CD4-positive, CD25-positive, alpha-beta regulatory T cell (primary cell): ENCODE results near the gene MGAT5. TPM values are rescaled to one million over a fixed set of nuclear protein-coding genes. Genes with fewer than 3 reads are reported as not detected.

Experiments
- ATAC-seq, 2 donors: fragments of 150-1000 bp; cut with Tn5 transposase; one replicate each; pipeline ENCODE4 v1.10.0; 2021; ENCODE audit warnings: low read depth in 2 of 2, moderate number of reproducible peaks in 2 of 2, moderate library complexity in 1 of 2
- DNase-seq, 3 donors: peaks; one replicate each; pipeline versions ENCODE4 v3.0.0 to v3.0.0-alpha.2; 2012 to 2022; ENCODE audit warnings: mixed read lengths in 1 of 3
- H3K27ac ChIP-seq: one replicate; pipeline ENCODE4 v1.7.0; 2013; ENCODE audit warnings: mild to moderate bottlenecking, low read length; ENCODE audit not compliant: insufficient read depth, poor library complexity, severe bottlenecking
- H3K27me3 ChIP-seq: one replicate; pipeline ENCODE4 v1.7.0; 2013; ENCODE audit warnings: low read length; ENCODE audit not compliant: control insufficient read depth, insufficient read depth
- H3K36me3 ChIP-seq: one replicate; pipeline ENCODE4 v1.7.0; 2013; ENCODE audit warnings: mild to moderate bottlenecking, low read length, moderate library complexity; ENCODE audit not compliant: control insufficient read depth, insufficient read depth
- H3K4me1 ChIP-seq: 2 replicates; pipeline ENCODE4 v1.7.0; 2013; ENCODE audit warnings: mild to moderate bottlenecking, low read length; ENCODE audit not compliant: insufficient read depth, control insufficient read depth, poor library complexity, severe bottlenecking
- H3K4me3 ChIP-seq: one replicate; pipeline ENCODE4 v1.7.0; 2013; ENCODE audit warnings: low read depth, mild to moderate bottlenecking, low read length, moderate library complexity
- H3K9me3 ChIP-seq, 2 experiments: 1 replicate in 1 of 2; 2 replicates in 1 of 2; pipeline ENCODE4 v1.7.0; 2013; ENCODE audit warnings: low read length in 2 of 2, mild to moderate bottlenecking in 1 of 2, moderate library complexity in 1 of 2; ENCODE audit not compliant: control insufficient read depth in 2 of 2
- H3K27ac Mint-ChIP-seq, 3 donors: one replicate each; pipeline ENCODE4 v1.8.0; 2020 to 2022; ENCODE audit warnings: mild to moderate bottlenecking in 3 of 3, mixed read lengths in 3 of 3, moderate library complexity in 2 of 3
- H3K27me3 Mint-ChIP-seq: one replicate; pipeline ENCODE4 v1.8.0; 2022; ENCODE audit warnings: mild to moderate bottlenecking, mixed read lengths
- H3K36me3 Mint-ChIP-seq: one replicate; pipeline ENCODE4 v1.8.0; 2020; ENCODE audit warnings: mixed read lengths
- H3K4me1 Mint-ChIP-seq, 4 donors: one replicate each; pipeline ENCODE4 v1.8.0; 2020 to 2022; ENCODE audit warnings: mixed read lengths in 4 of 4, mild to moderate bottlenecking in 1 of 4
- H3K4me3 Mint-ChIP-seq, 4 donors: one replicate each; pipeline ENCODE4 v1.8.0; 2020 to 2022; ENCODE audit warnings: mild to moderate bottlenecking in 4 of 4, mixed read lengths in 4 of 4, moderate library complexity in 3 of 4
- H3K9me3 Mint-ChIP-seq, 7 donors: one replicate each; pipeline ENCODE4 v1.8.0; 2020 to 2022; ENCODE audit warnings: mixed read lengths in 7 of 7, mild to moderate bottlenecking in 3 of 7, moderate library complexity in 2 of 7
- polyA plus RNA-seq, 4 donors: library from polyadenylated mRNA; unstranded; fragments of 300-500 nt; fragmentation: Illumina TruSeq; gene quantifications; one replicate each; pipeline ENCODE4 v1.2.3, GENCODE V29; 2021
- total RNA-seq: library from RNA; stranded (reverse); gene quantifications from one replicate; pipeline ENCODE4 v1.2.3, GENCODE V29; 2022

The MGAT5 gene
- total and polyA plus RNA-seq, 5 donors from 2014 or later: 3.6 to 68.8 (median 6.9) TPM

DNA sequence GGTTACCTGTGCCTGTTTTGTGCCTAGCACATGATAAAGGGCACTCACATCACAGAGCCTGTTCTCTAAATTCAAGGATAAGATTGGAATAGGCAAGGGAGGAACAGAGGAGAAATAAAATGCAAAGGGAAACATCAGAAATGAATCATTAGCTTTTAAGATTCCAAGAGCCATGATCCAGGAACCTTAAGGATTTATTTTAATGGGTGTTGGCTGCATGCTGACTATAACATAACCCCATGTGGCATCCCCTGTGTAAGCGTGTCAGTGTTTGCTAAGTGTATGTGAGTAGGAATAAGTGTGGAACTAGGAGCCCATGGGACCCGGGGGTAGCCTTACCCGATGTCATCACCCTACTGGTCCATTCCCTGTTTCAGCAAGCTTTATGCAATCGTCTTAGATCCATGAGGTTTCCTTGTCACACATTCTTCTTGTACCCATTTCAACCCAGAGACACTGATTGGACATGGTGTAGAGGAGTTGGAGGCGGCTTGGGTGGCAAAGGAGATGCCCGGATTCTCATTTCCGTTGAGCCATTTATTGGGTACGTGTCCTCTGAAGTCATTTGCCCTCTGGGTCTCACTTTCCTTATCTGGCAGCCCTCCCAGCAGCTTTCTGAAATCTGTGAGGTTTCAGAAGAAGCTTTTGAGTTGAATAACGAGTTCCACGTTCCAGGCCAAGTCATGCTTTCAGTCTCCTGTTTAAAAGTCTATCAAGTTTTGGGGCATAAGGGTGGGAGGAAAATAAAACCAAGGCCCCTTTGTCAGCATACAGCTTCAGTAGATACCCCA, 117.0 kb downstream of the MGAT5 start:
- H3K27ac ChIP-seq: no peak overlapping the region
- ATAC-seq: no peak
- H3K9me3 ChIP-seq: no peaks in the 10 kb centered on the region
- H3K4me3 ChIP-seq: no peak overlapping the region
- H3K4me3 Mint-ChIP-seq: no peak overlapping the region
- H3K36me3 ChIP-seq: peaks cover 38% of the 10 kb centered on the region
- H3K4me1 Mint-ChIP-seq: peaks cover 10 to 29% (median 19%) of the 10 kb centered on the region in 4 donors
- H3K27me3 Mint-ChIP-seq: no peaks in the 10 kb centered on the region
- H3K9me3 Mint-ChIP-seq: no peaks in the 10 kb centered on the region
- H3K27ac Mint-ChIP-seq: peak overlapping the region in 1 of 3 donors; percentile 9
- peaks cover 38% of the 10 kb centered on the region for H3K36me3 Mint-ChIP-seq
- no peaks in the 10 kb centered on the region for H3K27me3 ChIP-seq
- no peak for DNase-seq
- H3K4me1 ChIP-seq: peaks cover 5% of the 10 kb centered on the region

DNA sequence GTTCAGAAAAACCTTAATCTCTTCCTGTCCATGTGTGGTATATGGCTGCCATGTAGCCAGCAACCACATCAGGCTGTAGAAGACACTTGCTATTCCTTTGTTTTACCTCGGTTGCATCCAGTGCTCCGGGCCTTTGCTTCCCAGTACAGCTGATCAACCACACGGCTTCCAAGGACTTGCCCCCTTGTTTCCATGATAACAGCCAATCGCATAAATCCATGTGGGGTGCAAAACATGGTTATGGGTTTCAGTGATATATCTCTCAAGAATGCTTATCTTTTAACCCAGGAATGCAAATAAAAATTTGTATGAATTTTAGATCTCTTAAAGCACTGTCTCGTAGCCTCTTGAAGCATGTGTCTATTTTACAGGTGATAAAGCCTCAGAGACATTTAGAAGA, 118.3 kb downstream of the MGAT5 start:
- Mint-ChIP-seq H3K36me3 (peaks cover 47% of the 10 kb centered on the region), H3K4me1 (peaks cover 5 to 18% (median 16%) of the 10 kb centered on the region in 4 donors), H3K27ac (no peak overlapping the region), H3K9me3 (no peaks in the 10 kb centered on the region), H3K27me3 (no peaks in the 10 kb centered on the region), H3K4me3 (no peak overlapping the region)
- Histone ChIP-seq H3K27me3 (no peaks in the 10 kb centered on the region), H3K4me1 (peaks cover 5% of the 10 kb centered on the region), H3K36me3 (peaks cover 40% of the 10 kb centered on the region), H3K9me3 (no peaks in the 10 kb centered on the region), H3K27ac (no peak overlapping the region), H3K4me3 (no peak overlapping the region)
- ATAC-seq: no peak
- DNase-seq: no peak

- Mint-ChIP-seq H3K27me3 (no peaks in the 10 kb centered on the region), H3K4me3 (no peak overlapping the region), H3K4me1 (peaks cover 1 to 15% (median 11%) of the 10 kb centered on the region in 4 donors), H3K27ac (no peak overlapping the region), H3K9me3 (no peaks in the 10 kb centered on the region), H3K36me3 (peaks cover 49% of the 10 kb centered on the region)
- no peak for ATAC-seq
- Histone ChIP-seq H3K4me1 (peaks cover 5% of the 10 kb centered on the region), H3K27me3 (no peaks in the 10 kb centered on the region), H3K4me3 (no peak overlapping the region), H3K9me3 (no peaks in the 10 kb centered on the region), H3K36me3 (peaks cover 41% of the 10 kb centered on the region), H3K27ac (no peak overlapping the region)
- no peak for DNase-seq
Observed at GRCh38 chr2:134372611-134373131, 118.8 kb downstream of the MGAT5 start.

DNA sequence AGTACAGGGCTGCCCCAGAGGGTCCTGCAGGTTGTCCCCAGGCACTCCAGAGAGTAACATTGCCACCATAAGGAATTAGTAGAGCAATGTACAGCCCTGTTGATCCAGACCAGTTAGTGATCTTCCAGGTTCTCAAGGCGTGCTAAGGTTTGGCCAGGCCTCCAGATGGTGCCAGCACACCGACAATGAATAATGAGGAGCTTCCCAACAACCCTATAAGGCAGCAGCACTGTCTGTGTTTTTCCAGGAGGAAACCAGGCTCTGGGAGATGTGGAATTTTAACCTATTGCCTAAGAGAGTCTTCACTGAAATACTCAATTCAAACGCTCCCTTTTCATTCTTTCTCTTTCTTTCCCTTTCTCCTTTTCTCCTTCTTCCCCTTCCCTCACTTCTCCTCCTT, 122.1 kb downstream of the MGAT5 start:
- no peaks in the 10 kb centered on the region for H3K9me3 ChIP-seq
- Mint-ChIP-seq H3K27ac (no peak overlapping the region), H3K4me1 (peaks cover 0 to 5% (median 2%) of the 10 kb centered on the region in 4 donors), H3K4me3 (no peak overlapping the region), H3K27me3 (no peaks in the 10 kb centered on the region), H3K9me3 (no peaks in the 10 kb centered on the region), H3K36me3 (peaks cover 52% of the 10 kb centered on the region)
- H3K4me1 ChIP-seq: no peaks in the 10 kb centered on the region
- peaks cover 39% of the 10 kb centered on the region for H3K36me3 ChIP-seq
- ATAC-seq: no peak
- no peak overlapping the region for H3K27ac ChIP-seq
- no peak overlapping the region for H3K4me3 ChIP-seq
- DNase-seq: no peak
- H3K27me3 ChIP-seq: no peaks in the 10 kb centered on the region

- Histone ChIP-seq H3K9me3 (no peaks in the 10 kb centered on the region), H3K4me1 (no peaks in the 10 kb centered on the region), H3K36me3 (peaks cover 32% of the 10 kb centered on the region), H3K4me3 (no peak overlapping the region), H3K27ac (no peak overlapping the region), H3K27me3 (no peaks in the 10 kb centered on the region)
- H3K27ac Mint-ChIP-seq: no peak overlapping the region
- DNase-seq (no peak), ATAC-seq (no peak)
- H3K36me3 Mint-ChIP-seq: peaks cover 52% of the 10 kb centered on the region
- peaks cover 0 to 5% (median 2%) of the 10 kb centered on the region in 4 donors for H3K4me1 Mint-ChIP-seq
- H3K4me3 Mint-ChIP-seq: no peak overlapping the region
- H3K9me3 Mint-ChIP-seq: no peaks in the 10 kb centered on the region
- H3K27me3 Mint-ChIP-seq: no peaks in the 10 kb centered on the region
Observed at GRCh38 chr2:134377730-134378129, 123.9 kb downstream of the MGAT5 start.

DNA sequence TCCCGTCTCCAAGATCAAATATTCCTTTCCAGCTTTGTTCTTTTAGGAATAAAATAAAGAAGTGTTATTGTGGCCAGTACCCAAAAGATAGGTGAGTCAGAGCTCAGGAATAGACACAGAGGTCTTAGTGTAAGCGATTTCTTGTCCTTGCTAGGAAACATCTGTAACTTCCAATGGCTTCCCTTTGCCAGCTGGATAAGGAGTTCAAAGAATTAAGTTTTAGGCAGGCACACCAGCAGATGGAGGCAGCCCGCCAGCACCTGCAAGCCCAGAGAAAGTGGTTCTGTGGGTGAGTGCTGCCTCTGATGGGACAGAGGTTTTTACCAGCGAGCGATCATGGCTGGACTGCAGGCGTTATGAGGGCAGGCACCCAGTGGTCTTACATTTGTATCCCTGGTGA, 125.4 kb downstream of the MGAT5 start:
- H3K9me3 ChIP-seq: no peaks in the 10 kb centered on the region
- peaks cover 22% of the 10 kb centered on the region for H3K36me3 ChIP-seq
- peaks cover 0 to 5% (median 2%) of the 10 kb centered on the region in 4 donors for H3K4me1 Mint-ChIP-seq
- ATAC-seq (no peak), DNase-seq (no peak)
- no peaks in the 10 kb centered on the region for H3K9me3 Mint-ChIP-seq
- H3K4me3 ChIP-seq: no peak overlapping the region
- no peak overlapping the region for H3K27ac ChIP-seq
- H3K27me3 ChIP-seq: no peaks in the 10 kb centered on the region
- no peak overlapping the region for H3K27ac Mint-ChIP-seq
- H3K27me3 Mint-ChIP-seq: no peaks in the 10 kb centered on the region
- peaks cover 53% of the 10 kb centered on the region for H3K36me3 Mint-ChIP-seq
- H3K4me3 Mint-ChIP-seq: no peak overlapping the region
- H3K4me1 ChIP-seq: no peaks in the 10 kb centered on the region

GRCh38 chr2:134379722-134380121, 125.8 kb downstream of the MGAT5 start:
- no peak overlapping the region for H3K4me3 ChIP-seq
- no peak for ATAC-seq
- peaks cover 22% of the 10 kb centered on the region for H3K36me3 ChIP-seq
- Mint-ChIP-seq H3K27ac (peak overlapping the region in 2 of 3 donors; percentile 35 to 39), H3K27me3 (no peaks in the 10 kb centered on the region), H3K4me3 (no peak overlapping the region), H3K36me3 (peaks cover 53% of the 10 kb centered on the region), H3K4me1 (peaks cover 0 to 5% (median 2%) of the 10 kb centered on the region in 4 donors), H3K9me3 (no peaks in the 10 kb centered on the region)
- no peaks in the 10 kb centered on the region for H3K9me3 ChIP-seq
- no peaks in the 10 kb centered on the region for H3K4me1 ChIP-seq
- no peak overlapping the region for H3K27ac ChIP-seq
- no peaks in the 10 kb centered on the region for H3K27me3 ChIP-seq
- no peak for DNase-seq

DNA sequence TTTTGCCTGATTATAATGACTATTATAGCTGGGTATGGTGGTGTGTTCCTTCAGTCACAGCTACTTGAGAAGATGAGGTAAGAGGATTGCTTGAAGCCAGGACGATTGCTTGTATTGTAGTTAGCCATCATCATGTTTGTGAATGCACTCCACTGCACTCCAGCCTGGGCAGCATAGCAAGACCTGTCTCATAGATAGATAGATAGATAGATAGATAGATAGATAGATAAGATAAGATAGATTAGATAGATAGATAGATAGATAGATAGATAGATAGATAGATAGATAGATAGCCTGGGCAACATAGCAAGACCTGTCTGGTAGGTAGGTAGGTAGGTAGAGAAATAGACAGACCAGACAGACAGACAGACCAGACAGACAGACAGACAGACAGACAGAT, 127.3 kb downstream of the MGAT5 start:
- DNase-seq: no peak
- no peak overlapping the region for H3K27ac ChIP-seq
- H3K4me1 ChIP-seq: no peaks in the 10 kb centered on the region
- H3K36me3 ChIP-seq: peaks cover 18% of the 10 kb centered on the region
- Mint-ChIP-seq H3K9me3 (no peaks in the 10 kb centered on the region), H3K36me3 (peaks cover 50% of the 10 kb centered on the region), H3K27me3 (no peaks in the 10 kb centered on the region), H3K27ac (peak overlapping the region in 2 of 3 donors; percentile 1 to 74), H3K4me3 (no peak overlapping the region), H3K4me1 (peaks cover 0 to 12% (median 2%) of the 10 kb centered on the region in 4 donors)
- H3K9me3 ChIP-seq: no peaks in the 10 kb centered on the region
- no peak for ATAC-seq
- no peaks in the 10 kb centered on the region for H3K27me3 ChIP-seq
- H3K4me3 ChIP-seq: no peak overlapping the region
